Peyer's patch (tissue), 4 donors: ENCODE results near the gene SHROOM2. TPM values are rescaled to one million over a fixed set of nuclear protein-coding genes. Genes with fewer than 3 reads are reported as not detected.

Experiments
- DNase-seq, 3 donors: peaks; one replicate each; pipeline ENCODE4 v3.0.0-alpha.2; 2017 to 2019
- H3K27ac ChIP-seq, 4 donors: fragments of 200-600 bp; sonication (generic); one replicate each; pipeline ENCODE4 v1.5.1; 2016 to 2019
- H3K27me3 ChIP-seq, 2 donors: fragments of 200-600 bp; sonication (generic); one replicate each; pipeline ENCODE4 v1.5.1; 2019
- H3K36me3 ChIP-seq, 3 donors: fragments of 200-600 bp; sonication (generic); one replicate each; pipeline ENCODE4 v1.5.1; 2016 to 2019
- H3K4me1 ChIP-seq, 4 donors: fragments of 200-600 bp; sonication (generic); one replicate each; pipeline ENCODE4 v1.5.1; 2016 to 2019
- H3K4me3 ChIP-seq, 4 donors: fragments of 200-600 bp; sonication (generic); 1 replicate in 3 of 4; 2 replicates in 1 of 4; pipeline ENCODE4 v1.5.1; 2016 to 2019; ENCODE audit warnings: mild to moderate bottlenecking in 1 of 4
- H3K9me3 ChIP-seq, 4 donors: fragments of 200-600 bp; sonication (generic); one replicate each; pipeline ENCODE4 v1.5.1; 2016 to 2019; ENCODE audit warnings: mild to moderate bottlenecking in 1 of 4
- POLR2A ChIP-seq, 2 donors: fragments of 450-650 bp; IDR thresholded peaks; one replicate each; pipeline ENCODE4 v1.5.1; 2017; ENCODE audit warnings: antibody characterized with exemption in 2 of 2, mild to moderate bottlenecking in 2 of 2, moderate library complexity in 2 of 2
- total RNA-seq, 4 donors: library from RNA; depleted of rRNA; stranded (reverse); fragments of >200 nt; gene quantifications; one replicate each; pipeline ENCODE4 v1.1.0, GENCODE V29; 2016
- TF ChIP-seq, protein P1 (sequence below), 6 experiments: fragments of 450-650 bp in 4 of 6; fragments of 200-600 bp in 2 of 6; sonication (generic) in 1 of 6; IDR thresholded peaks; one replicate each; pipeline ENCODE4 v1.5.1; 2017 to 2019; ENCODE audit warnings: antibody characterized with exemption in 6 of 6, mild to moderate bottlenecking in 3 of 6, moderate library complexity in 1 of 6

The SHROOM2 gene
- total RNA-seq, 4 donors from 2014 or later = 1.8 to 7.4 (median 3.3) TPM

DNA sequence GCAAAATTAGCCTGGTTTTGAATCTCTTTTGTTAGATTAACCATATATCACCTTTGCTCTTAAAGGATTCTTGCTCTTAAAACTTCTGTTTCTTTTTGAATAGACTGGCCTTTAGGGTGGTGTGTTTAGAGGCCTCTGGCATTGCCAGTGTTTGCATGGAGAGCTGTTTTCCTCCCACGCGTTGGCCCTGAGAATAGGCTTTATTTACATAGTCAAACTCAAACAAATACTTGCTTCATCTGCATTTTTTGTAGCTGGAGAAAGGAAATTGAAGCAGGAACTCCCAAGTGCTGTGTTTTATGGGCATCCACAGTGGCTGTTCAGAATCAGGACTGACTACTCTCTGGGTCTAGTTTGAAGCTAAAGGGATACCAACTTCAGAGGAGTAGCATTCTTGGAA lies 2.7 kb downstream of the SHROOM2 start:
- TF ChIP-seq POLR2A (IDR thresholded peaks at IDR 0.05) = no peak
- TF ChIP-seq, protein P1, sequence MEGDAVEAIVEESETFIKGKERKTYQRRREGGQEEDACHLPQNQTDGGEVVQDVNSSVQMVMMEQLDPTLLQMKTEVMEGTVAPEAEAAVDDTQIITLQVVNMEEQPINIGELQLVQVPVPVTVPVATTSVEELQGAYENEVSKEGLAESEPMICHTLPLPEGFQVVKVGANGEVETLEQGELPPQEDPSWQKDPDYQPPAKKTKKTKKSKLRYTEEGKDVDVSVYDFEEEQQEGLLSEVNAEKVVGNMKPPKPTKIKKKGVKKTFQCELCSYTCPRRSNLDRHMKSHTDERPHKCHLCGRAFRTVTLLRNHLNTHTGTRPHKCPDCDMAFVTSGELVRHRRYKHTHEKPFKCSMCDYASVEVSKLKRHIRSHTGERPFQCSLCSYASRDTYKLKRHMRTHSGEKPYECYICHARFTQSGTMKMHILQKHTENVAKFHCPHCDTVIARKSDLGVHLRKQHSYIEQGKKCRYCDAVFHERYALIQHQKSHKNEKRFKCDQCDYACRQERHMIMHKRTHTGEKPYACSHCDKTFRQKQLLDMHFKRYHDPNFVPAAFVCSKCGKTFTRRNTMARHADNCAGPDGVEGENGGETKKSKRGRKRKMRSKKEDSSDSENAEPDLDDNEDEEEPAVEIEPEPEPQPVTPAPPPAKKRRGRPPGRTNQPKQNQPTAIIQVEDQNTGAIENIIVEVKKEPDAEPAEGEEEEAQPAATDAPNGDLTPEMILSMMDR (IDR thresholded peaks at IDR 0.05) = no peak
- no peaks in the 10 kb centered on the region for H3K27me3 ChIP-seq
- no peak overlapping the region for H3K27ac ChIP-seq
- H3K36me3 ChIP-seq = no peaks in the 10 kb centered on the region
- peaks cover 0 to 3% (median 0%) of the 10 kb centered on the region in 4 donors for H3K9me3 ChIP-seq
- no peak overlapping the region for H3K4me3 ChIP-seq
- H3K4me1 ChIP-seq = no peaks in the 10 kb centered on the region
- no peak for DNase-seq

DNA sequence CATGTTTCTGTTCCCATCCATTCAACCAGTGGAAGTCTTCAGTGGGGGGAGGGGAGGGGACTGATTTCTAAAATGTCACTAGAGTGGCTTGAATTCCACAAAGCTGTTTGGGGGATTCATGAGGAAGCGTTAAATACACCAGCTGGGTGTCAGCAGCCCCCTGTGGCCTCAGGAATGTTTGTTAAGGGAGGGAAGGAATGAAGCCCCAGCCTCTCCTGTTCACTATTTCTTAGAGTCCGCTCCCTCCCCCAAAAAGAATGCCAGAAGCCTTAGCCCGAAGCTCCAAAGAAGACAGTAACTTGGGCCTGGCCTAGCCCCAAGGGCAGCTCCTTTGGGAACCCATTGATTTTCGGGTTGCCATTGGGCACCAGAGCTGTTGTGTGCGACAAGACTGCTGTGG lies 3.3 kb downstream of the SHROOM2 start:
- H3K9me3 ChIP-seq = peaks cover 0 to 3% (median 0%) of the 10 kb centered on the region in 4 donors
- H3K36me3 ChIP-seq = no peaks in the 10 kb centered on the region
- TF ChIP-seq, protein P1 (IDR thresholded peaks at IDR 0.05) = no peak
- no peak for TF ChIP-seq POLR2A (IDR thresholded peaks at IDR 0.05)
- no peak for DNase-seq
- H3K27ac ChIP-seq = no peak overlapping the region
- H3K27me3 ChIP-seq = no peaks in the 10 kb centered on the region
- H3K4me1 ChIP-seq = no peaks in the 10 kb centered on the region
- no peak overlapping the region for H3K4me3 ChIP-seq

DNA sequence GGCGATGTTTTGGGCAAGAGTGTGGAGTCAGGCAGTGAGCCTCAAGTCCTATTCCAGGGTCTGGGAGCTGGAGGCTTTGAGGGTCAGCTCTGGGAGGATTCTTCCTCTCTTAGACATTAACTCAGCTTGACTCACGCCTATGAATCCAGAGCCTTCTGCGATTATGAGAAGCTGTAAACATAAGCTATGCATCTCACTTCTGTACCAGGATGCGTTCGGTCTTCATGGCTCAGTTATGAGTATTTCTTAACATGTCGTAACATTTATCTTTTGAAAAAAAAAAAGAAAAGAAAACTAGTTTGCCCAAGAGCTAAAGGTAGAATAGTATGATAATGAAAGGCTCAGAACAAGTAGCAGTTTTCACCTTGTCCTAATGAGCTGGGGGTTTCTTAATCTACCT lies 4.6 kb downstream of the SHROOM2 start:
- Histone ChIP-seq H3K4me3 (no peak overlapping the region), H3K27me3 (no peaks in the 10 kb centered on the region), H3K9me3 (peaks cover 0 to 7% (median 0%) of the 10 kb centered on the region in 4 donors), H3K4me1 (no peaks in the 10 kb centered on the region), H3K27ac (no peak overlapping the region), H3K36me3 (no peaks in the 10 kb centered on the region)
- TF ChIP-seq POLR2A (IDR thresholded peaks at IDR 0.05) = no peak
- TF ChIP-seq, protein P1 (IDR thresholded peaks at IDR 0.05) = no peak
- no peak for DNase-seq

DNA sequence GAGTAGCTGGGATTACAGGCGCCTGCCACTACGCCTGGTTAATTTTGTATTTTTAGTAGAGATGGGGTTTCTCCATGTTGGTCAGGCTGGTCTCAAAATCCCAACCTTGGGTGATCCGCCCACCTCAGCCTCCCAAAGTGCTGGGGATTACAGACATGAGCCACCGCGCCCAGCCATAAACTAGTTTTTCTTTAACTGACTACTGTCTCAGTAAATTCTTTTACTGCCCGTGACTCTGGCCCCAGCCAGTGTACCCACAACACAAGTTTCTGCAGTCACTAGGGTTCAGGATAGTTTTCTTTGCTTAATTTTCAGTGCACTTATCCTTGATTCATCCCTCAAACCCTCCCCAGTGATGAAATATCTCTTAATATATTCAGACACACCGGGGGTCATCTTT lies 8.3 kb downstream of the SHROOM2 start:
- no peaks in the 10 kb centered on the region for H3K27me3 ChIP-seq
- DNase-seq = no peak
- H3K27ac ChIP-seq = no peak overlapping the region

DNA sequence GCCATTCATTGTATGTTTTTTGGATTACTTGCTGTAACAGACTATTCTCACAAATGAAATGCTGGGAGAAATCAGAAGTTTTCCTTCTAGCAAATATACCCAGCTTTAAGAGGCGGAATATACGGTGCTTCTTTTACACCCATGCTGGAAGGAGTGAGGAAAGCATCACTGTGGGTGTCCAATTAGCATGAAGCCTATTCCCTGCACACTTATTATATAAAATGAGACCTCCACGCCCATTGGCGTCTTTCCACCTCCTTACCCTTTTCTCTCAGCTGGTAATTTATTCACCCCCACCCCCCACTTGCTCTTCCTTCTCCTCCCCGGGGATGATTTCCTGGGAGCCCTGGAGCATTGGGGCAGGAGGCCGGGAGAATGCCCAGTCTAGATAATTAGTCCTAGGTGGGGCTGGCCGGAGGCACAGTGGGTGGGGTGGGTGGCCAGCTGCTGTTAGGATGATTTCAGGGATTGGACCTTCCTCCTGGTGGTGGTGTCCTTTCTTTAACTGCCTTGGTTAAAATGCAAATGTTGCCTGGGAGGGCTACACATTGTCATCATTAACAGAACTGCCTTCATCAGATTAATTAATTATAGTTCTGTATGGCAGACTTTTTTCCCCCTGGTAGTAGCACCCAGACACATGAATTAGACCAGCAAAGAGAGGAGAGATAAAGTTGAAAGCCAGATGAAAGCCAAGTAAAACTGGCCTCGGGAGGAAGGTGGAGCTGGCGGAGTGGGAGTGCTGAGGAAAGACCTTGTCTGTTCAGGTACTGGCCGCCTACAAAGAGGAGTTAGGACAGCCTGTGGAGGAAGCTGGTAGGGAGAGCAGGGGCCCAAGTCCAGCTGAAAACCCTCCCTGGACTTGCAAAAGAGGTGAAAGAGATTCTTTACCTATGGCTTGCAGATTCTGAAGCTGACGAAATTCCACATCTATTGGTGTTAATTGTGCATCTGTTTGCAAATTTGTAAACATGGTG lies 11.4 kb downstream of the SHROOM2 start:
- TF ChIP-seq POLR2A (IDR thresholded peaks at IDR 0.05) = no peak
- peaks cover 0 to 7% (median 0%) of the 10 kb centered on the region in 4 donors for H3K9me3 ChIP-seq
- no peaks in the 10 kb centered on the region for H3K4me1 ChIP-seq
- no peak overlapping the region for H3K4me3 ChIP-seq
- H3K36me3 ChIP-seq = no peaks in the 10 kb centered on the region
- H3K27ac ChIP-seq = no peak overlapping the region
- H3K27me3 ChIP-seq = no peaks in the 10 kb centered on the region
- no peak for DNase-seq

More for the DNA sequence above, 8.3 kb downstream of the SHROOM2 start:
- Histone ChIP-seq H3K36me3 (no peaks in the 10 kb centered on the region), H3K9me3 (peaks cover 0 to 7% (median 0%) of the 10 kb centered on the region in 4 donors), H3K4me1 (no peaks in the 10 kb centered on the region), H3K4me3 (no peak overlapping the region)
- no peak for TF ChIP-seq POLR2A (IDR thresholded peaks at IDR 0.05)
- TF ChIP-seq, protein P1 (IDR thresholded peaks at IDR 0.05) = no peak

DNA sequence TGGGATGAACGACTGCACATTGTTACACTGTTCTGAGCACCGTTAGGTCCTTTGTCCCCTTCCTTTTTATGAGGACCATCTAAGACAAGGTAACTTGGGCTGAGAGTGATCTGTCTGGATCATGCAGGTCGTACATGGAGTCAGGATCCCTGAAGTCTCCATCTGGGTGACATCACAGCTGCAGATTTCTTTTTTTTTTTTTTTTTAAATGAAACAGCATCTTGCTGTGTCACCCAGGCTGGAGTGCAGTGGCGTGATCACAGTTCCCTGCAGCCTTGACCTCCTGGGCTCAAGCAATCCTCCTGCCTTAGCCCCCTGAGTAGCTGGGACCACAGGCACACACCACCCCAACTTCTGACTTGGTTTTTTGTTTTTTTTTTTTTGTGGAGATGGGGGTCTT lies 16.5 kb downstream of the SHROOM2 start:
- TF ChIP-seq POLR2A (IDR thresholded peaks at IDR 0.05) = no peak
- TF ChIP-seq, protein P1 (IDR thresholded peaks at IDR 0.05) = no peak
- H3K4me3 ChIP-seq = no peak overlapping the region
- no peaks in the 10 kb centered on the region for H3K4me1 ChIP-seq
- H3K27ac ChIP-seq = no peak overlapping the region
- H3K36me3 ChIP-seq = no peaks in the 10 kb centered on the region
- DNase-seq = no peak
- H3K9me3 ChIP-seq = no peaks in the 10 kb centered on the region
- H3K27me3 ChIP-seq = no peaks in the 10 kb centered on the region
